Measurements from ENCODE around the gene PIK3R6. TPM values are rescaled to one million over a fixed set of nuclear protein-coding genes. Genes with fewer than 3 reads are reported as not detected.

The PIK3R6 gene
- total RNA-seq, 2 donors from 2014 or later: 2.1 to 2.5 TPM

DNA sequence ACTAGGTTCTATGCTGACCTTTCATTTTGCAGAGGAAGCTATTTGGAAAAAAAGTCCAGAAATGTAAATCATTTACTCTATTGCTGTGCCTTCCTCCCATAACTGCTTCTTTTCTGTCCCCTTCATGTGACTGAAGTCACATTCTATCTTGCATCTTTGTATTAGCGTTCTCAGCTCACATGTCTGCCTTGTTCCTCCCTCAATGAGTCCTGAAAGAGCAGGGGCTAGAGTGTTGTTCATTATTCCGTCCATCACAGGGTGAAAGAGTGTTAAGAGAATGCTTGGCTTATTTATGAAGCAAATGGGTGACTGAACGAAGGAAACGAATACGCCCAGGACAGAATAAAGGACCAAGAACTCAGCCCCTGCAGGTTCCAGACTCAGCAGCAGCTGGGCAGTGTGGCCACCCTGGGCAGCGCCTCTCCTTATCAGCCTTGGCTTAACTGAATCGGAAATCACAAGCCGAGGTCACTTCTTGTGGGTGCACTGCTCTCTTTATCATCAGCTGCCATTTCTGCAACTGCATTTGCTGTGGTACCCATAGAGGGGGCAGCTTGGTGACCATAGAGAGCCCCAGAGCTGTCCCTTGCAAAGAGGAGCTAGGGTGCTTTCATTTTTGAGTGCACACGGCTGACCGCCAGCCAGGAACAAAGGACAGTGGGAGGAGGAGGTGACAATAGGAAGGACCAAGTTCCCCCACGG is 1.8 kb upstream of the PIK3R6 start:
- Mint-ChIP-seq H3K4me3 (no peak overlapping the region), H3K9me3 (no peaks in the 10 kb centered on the region), H3K27ac (no peak overlapping the region), H3K36me3 (ENCODE audit: low read depth) (peaks cover 6% of the 10 kb centered on the region), H3K4me1 (peaks cover 33% of the 10 kb centered on the region), H3K27me3 (ENCODE audit: insufficient read depth) (no peaks in the 10 kb centered on the region)
- no peak overlapping the region for H3K27ac ChIP-seq (ENCODE audit: low read depth, low read length)
- no peak overlapping the region for H3K9ac ChIP-seq (ENCODE audit: extremely low read depth, low read length, poor library complexity, severe bottlenecking)
- no peak for TF ChIP-seq CTCF (conservative IDR thresholded peaks at IDR 0.05)
- peaks cover 19% of the 10 kb centered on the region for H3K4me1 ChIP-seq (ENCODE audit: control insufficient read depth, insufficient read depth, low read length)
- no peaks in the 10 kb centered on the region for H3K27me3 ChIP-seq (ENCODE audit: control insufficient read depth, insufficient read depth, low read length, poor library complexity, severe bottlenecking)
- 90 to 92% methylated on average over 11 of the region's 11 CpGs for WGBS, 2 experiments (ENCODE audit: insufficient coverage in 1 of 2, insufficient read length in 1 of 2)
- peak; percentile 37 for DNase-seq
- no peaks in the 10 kb centered on the region for H3K36me3 ChIP-seq (ENCODE audit: control insufficient read depth, insufficient read depth, low read length)
- H3K4me3 ChIP-seq (ENCODE audit: low read length): no peak overlapping the region
- no peaks in the 10 kb centered on the region for H3K9me3 ChIP-seq (ENCODE audit: control insufficient read depth, low read length)

- Mint-ChIP-seq H3K9me3 (no peaks in the 10 kb centered on the region), H3K36me3 (ENCODE audit: low read depth) (peaks cover 9% of the 10 kb centered on the region), H3K4me1 (peaks cover 26% of the 10 kb centered on the region)
Observed at GRCh38 chr17:8868529-8868951, 1.1 kb upstream of the PIK3R6 start.

GRCh38 chr17:8868092-8868491 is 618 bp upstream of the PIK3R6 start:
- WGBS, 2 experiments (ENCODE audit: insufficient coverage in 1 of 2, insufficient read length in 1 of 2): 89 to 93% methylated on average over 1 of the region's 1 CpG
- Mint-ChIP-seq H3K4me1 (peaks cover 22% of the 10 kb centered on the region), H3K36me3 (ENCODE audit: low read depth) (peaks cover 9% of the 10 kb centered on the region), H3K9me3 (no peaks in the 10 kb centered on the region), H3K27ac (no peak overlapping the region), H3K27me3 (ENCODE audit: insufficient read depth) (no peaks in the 10 kb centered on the region), H3K4me3 (no peak overlapping the region)
- Histone ChIP-seq H3K4me3 (ENCODE audit: low read length) (no peak overlapping the region), H3K27ac (ENCODE audit: low read depth, low read length) (no peak overlapping the region), H3K27me3 (ENCODE audit: control insufficient read depth, insufficient read depth, low read length, poor library complexity, severe bottlenecking) (no peaks in the 10 kb centered on the region), H3K9ac (ENCODE audit: extremely low read depth, low read length, poor library complexity, severe bottlenecking) (no peak overlapping the region), H3K9me3 (ENCODE audit: control insufficient read depth, low read length) (no peaks in the 10 kb centered on the region), H3K36me3 (ENCODE audit: control insufficient read depth, insufficient read depth, low read length) (no peaks in the 10 kb centered on the region), H3K4me1 (ENCODE audit: control insufficient read depth, insufficient read depth, low read length) (peaks cover 8% of the 10 kb centered on the region)
- DNase-seq: peak; percentile 18
- no peak for TF ChIP-seq CTCF (conservative IDR thresholded peaks at IDR 0.05)

More at GRCh38 chr17:8868529-8868951, 1.1 kb upstream of the PIK3R6 start:
- 94 to 96% methylated on average over 4 of the region's 4 CpGs for WGBS, 2 experiments (ENCODE audit: insufficient coverage in 1 of 2, insufficient read length in 1 of 2)
- no peaks in the 10 kb centered on the region for H3K27me3 Mint-ChIP-seq (ENCODE audit: insufficient read depth)
- H3K36me3 ChIP-seq (ENCODE audit: control insufficient read depth, insufficient read depth, low read length): no peaks in the 10 kb centered on the region
- DNase-seq: peak; percentile 9
- no peaks in the 10 kb centered on the region for H3K9me3 ChIP-seq (ENCODE audit: control insufficient read depth, low read length)
- H3K4me1 ChIP-seq (ENCODE audit: control insufficient read depth, insufficient read depth, low read length): peaks cover 12% of the 10 kb centered on the region
- H3K27ac Mint-ChIP-seq: no peak overlapping the region
- no peak for TF ChIP-seq CTCF (conservative IDR thresholded peaks at IDR 0.05)
- no peak overlapping the region for H3K4me3 ChIP-seq (ENCODE audit: low read length)
- H3K9ac ChIP-seq (ENCODE audit: extremely low read depth, low read length, poor library complexity, severe bottlenecking): no peak overlapping the region
- no peak overlapping the region for H3K4me3 Mint-ChIP-seq
- H3K27ac ChIP-seq (ENCODE audit: low read depth, low read length): no peak overlapping the region
- H3K27me3 ChIP-seq (ENCODE audit: control insufficient read depth, insufficient read depth, low read length, poor library complexity, severe bottlenecking): no peaks in the 10 kb centered on the region
